ENCODE results near the gene TAB3.

The TAB3 gene

DNA sequence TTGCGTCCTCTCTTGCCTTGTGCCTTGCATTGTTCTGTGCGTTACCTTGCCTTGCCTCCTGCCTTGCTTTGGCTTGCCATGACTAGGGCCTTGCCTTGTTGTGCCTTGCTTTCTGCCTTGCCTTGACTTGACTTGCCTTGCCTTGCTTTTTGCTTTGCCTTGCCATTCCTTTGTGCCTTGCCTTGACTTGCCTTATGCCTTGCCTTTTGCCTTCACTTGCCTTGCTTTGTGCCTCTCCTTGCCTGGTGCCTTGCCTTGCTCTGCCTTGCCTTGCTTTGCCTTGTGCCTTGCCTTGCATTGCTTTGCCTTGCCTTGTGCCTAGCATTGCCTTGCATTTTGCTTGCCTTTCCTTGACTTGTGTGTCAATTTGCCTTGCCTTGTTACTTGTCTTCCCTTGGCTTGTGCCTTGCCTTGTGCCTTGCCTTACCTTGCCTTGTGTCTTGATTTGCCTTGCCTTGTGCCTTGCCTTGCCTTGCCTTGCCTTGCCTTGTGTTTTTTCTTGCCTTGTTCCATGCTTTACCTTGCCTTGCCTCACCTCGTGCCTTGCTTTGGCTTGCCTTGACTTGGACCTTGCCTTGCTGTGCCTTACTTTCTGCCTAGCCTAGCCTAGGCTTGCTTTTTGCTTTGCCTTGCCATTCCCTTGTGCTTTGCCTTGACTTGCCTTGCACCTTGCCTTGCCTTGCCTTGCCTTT is 95.8 kb downstream of the TAB3 start:
- Histone ChIP-seq H3K4me2 (ENCODE audit: low read length) (no peak overlapping the region), H3K9me3 (replicated peaks; ENCODE audit: low read length) (peaks cover 48% of the 10 kb centered on the region), H3K4me3 (ENCODE audit: low read length) (no peak overlapping the region), H3K27me3 (ENCODE audit: control insufficient read depth, insufficient read depth, low read length) (no peaks in the 10 kb centered on the region), H3K36me3 (ENCODE audit: insufficient read depth, low read length) (no peaks in the 10 kb centered on the region), H3K9ac (ENCODE audit: low read depth, low read length) (no peak overlapping the region), H3K4me1 (ENCODE audit: control insufficient read depth, insufficient read depth, low read length) (no peaks in the 10 kb centered on the region)

- Histone ChIP-seq H3K27me3 (ENCODE audit: control insufficient read depth, insufficient read depth, low read length) (no peaks in the 10 kb centered on the region), H3K9me3 (replicated peaks; ENCODE audit: low read length) (peaks cover 44% of the 10 kb centered on the region)
These were observed 97.5 kb downstream of the TAB3 start for GRCh38 chrX:30791296-30792278.

GRCh38 chrX:30787012-30787411 is 102.0 kb downstream of the TAB3 start:
- no peaks in the 10 kb centered on the region for H3K27me3 ChIP-seq (ENCODE audit: control insufficient read depth, insufficient read depth, low read length)
- no peaks in the 10 kb centered on the region for H3K36me3 ChIP-seq (ENCODE audit: insufficient read depth, low read length)
- no peak overlapping the region for H3K4me2 ChIP-seq (ENCODE audit: low read length)
- H3K9ac ChIP-seq (ENCODE audit: low read depth, low read length) = no peak overlapping the region
- H3K4me1 ChIP-seq (ENCODE audit: control insufficient read depth, insufficient read depth, low read length) = no peaks in the 10 kb centered on the region
- H3K9me3 ChIP-seq (replicated peaks; ENCODE audit: low read length) = peaks cover 14% of the 10 kb centered on the region
- no peak overlapping the region for H3K4me3 ChIP-seq (ENCODE audit: low read length)

More at GRCh38 chrX:30791296-30792278, 97.5 kb downstream of the TAB3 start:
- H3K4me1 ChIP-seq (ENCODE audit: control insufficient read depth, insufficient read depth, low read length) = no peaks in the 10 kb centered on the region
- no peak overlapping the region for H3K9ac ChIP-seq (ENCODE audit: low read depth, low read length)
- no peaks in the 10 kb centered on the region for H3K36me3 ChIP-seq (ENCODE audit: insufficient read depth, low read length)
- no peak overlapping the region for H3K4me3 ChIP-seq (ENCODE audit: low read length)
- no peak overlapping the region for H3K4me2 ChIP-seq (ENCODE audit: low read length)

DNA sequence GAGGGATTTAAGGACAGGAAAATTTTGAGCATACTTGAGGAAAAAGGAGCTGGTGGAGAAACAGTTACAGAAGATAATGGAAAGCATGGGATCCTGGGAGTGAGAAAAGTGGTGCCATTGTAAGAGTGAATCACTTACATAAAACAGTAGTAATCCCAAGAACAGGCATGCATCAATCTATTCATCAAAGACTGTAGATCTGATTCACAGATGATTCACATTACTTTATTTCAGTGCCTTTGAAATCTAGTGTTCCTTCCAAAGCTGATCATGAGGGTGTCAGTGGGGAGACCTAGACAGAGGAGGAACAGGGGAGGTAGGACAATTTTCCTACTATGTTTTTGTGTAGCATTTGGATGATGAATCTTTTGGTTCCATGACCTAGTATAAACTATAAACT is 102.7 kb downstream of the TAB3 start:
- H3K27me3 ChIP-seq (ENCODE audit: control insufficient read depth, insufficient read depth, low read length) = no peaks in the 10 kb centered on the region
- H3K36me3 ChIP-seq (ENCODE audit: insufficient read depth, low read length) = no peaks in the 10 kb centered on the region
- no peak overlapping the region for H3K4me3 ChIP-seq (ENCODE audit: low read length)

GRCh38 chrX:30781711-30782444 is 107.2 kb downstream of the TAB3 start:
- no peaks in the 10 kb centered on the region for H3K27me3 ChIP-seq (ENCODE audit: control insufficient read depth, insufficient read depth, low read length)
- no peaks in the 10 kb centered on the region for H3K4me1 ChIP-seq (ENCODE audit: control insufficient read depth, insufficient read depth, low read length)
- no peak overlapping the region for H3K9ac ChIP-seq (ENCODE audit: low read depth, low read length)
- H3K36me3 ChIP-seq (ENCODE audit: insufficient read depth, low read length) = no peaks in the 10 kb centered on the region
- H3K4me2 ChIP-seq (ENCODE audit: low read length) = no peak overlapping the region
- no peaks in the 10 kb centered on the region for H3K9me3 ChIP-seq (replicated peaks; ENCODE audit: low read length)
- no peak overlapping the region for H3K4me3 ChIP-seq (ENCODE audit: low read length)

More for the DNA sequence above, 102.7 kb downstream of the TAB3 start:
- Histone ChIP-seq H3K4me1 (ENCODE audit: control insufficient read depth, insufficient read depth, low read length) (no peaks in the 10 kb centered on the region), H3K9me3 (replicated peaks; ENCODE audit: low read length) (peaks cover 8% of the 10 kb centered on the region), H3K9ac (ENCODE audit: low read depth, low read length) (no peak overlapping the region), H3K4me2 (ENCODE audit: low read length) (no peak overlapping the region)

- Histone ChIP-seq H3K9ac (ENCODE audit: low read depth, low read length) (no peak overlapping the region), H3K9me3 (replicated peaks; ENCODE audit: low read length) (no peaks in the 10 kb centered on the region)
These were observed 109.5 kb downstream of the TAB3 start for GRCh38 chrX:30779453-30780030.

DNA sequence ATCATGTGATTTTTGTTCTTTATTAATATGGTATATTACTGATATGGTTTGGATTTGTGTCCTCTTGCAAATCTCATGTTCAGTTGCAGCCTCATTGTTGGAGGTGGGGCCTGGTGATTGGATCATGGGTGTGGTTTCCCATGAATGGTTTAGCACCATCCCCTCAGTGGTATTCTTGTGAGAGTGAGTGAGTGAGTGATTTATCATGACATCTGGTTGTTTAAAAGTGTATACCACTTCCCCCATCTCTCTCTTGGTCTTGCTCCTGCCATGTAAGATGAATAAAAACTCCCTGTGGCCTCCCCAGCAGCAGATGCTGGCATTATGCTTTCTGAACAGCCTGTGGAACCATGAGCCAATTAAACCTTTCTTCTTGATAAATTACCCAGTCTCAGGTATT is 111.5 kb downstream of the TAB3 start:
- H3K36me3 ChIP-seq (ENCODE audit: insufficient read depth, low read length) = no peaks in the 10 kb centered on the region
- H3K9me3 ChIP-seq (replicated peaks; ENCODE audit: low read length) = no peaks in the 10 kb centered on the region
- H3K4me3 ChIP-seq (ENCODE audit: low read length) = no peak overlapping the region
- H3K27me3 ChIP-seq (ENCODE audit: control insufficient read depth, insufficient read depth, low read length) = no peaks in the 10 kb centered on the region
- H3K9ac ChIP-seq (ENCODE audit: low read depth, low read length) = no peak overlapping the region
- no peak overlapping the region for H3K4me2 ChIP-seq (ENCODE audit: low read length)
- H3K4me1 ChIP-seq (ENCODE audit: control insufficient read depth, insufficient read depth, low read length) = no peaks in the 10 kb centered on the region

More at GRCh38 chrX:30779453-30780030, 109.5 kb downstream of the TAB3 start:
- Histone ChIP-seq H3K4me3 (ENCODE audit: low read length) (no peak overlapping the region), H3K36me3 (ENCODE audit: insufficient read depth, low read length) (no peaks in the 10 kb centered on the region), H3K27me3 (ENCODE audit: control insufficient read depth, insufficient read depth, low read length) (no peaks in the 10 kb centered on the region), H3K4me2 (ENCODE audit: low read length) (no peak overlapping the region), H3K4me1 (ENCODE audit: control insufficient read depth, insufficient read depth, low read length) (no peaks in the 10 kb centered on the region)
